NCI-H345 treated with DMSO at 0.1 percent for 48 hours (cell line): Measurements from ENCODE around the gene TKTL1.
"Not testable (repeated sequence)": the region's sequence is repeated elsewhere in the genome, so short reads cannot be mapped to it uniquely, and the experiment has no call there.

ENCODE experiments used
- DNase-seq: peaks from one replicate; lab custom pipeline; 2025; ENCODE audit not compliant: unreplicated experiment; lab: John Stamatoyannopoulos, UW

Gene TKTL1

GRCh38 chrX:154341399-154342298 is 46.1 kb downstream of the TKTL1 start:
- not testable (repeated sequence) for DNase-seq

GRCh38 chrX:154343063-154343462 is 47.5 kb downstream of the TKTL1 start:
- not testable (repeated sequence) for DNase-seq

- DNase-seq, result not testable (repeated sequence)
These were observed 48.0 kb downstream of the TKTL1 start for GRCh38 chrX:154343620-154344019.

- DNase-seq, result no peak
These were observed 52.5 kb downstream of the TKTL1 start for GRCh38 chrX:154348114-154348531.

DNA sequence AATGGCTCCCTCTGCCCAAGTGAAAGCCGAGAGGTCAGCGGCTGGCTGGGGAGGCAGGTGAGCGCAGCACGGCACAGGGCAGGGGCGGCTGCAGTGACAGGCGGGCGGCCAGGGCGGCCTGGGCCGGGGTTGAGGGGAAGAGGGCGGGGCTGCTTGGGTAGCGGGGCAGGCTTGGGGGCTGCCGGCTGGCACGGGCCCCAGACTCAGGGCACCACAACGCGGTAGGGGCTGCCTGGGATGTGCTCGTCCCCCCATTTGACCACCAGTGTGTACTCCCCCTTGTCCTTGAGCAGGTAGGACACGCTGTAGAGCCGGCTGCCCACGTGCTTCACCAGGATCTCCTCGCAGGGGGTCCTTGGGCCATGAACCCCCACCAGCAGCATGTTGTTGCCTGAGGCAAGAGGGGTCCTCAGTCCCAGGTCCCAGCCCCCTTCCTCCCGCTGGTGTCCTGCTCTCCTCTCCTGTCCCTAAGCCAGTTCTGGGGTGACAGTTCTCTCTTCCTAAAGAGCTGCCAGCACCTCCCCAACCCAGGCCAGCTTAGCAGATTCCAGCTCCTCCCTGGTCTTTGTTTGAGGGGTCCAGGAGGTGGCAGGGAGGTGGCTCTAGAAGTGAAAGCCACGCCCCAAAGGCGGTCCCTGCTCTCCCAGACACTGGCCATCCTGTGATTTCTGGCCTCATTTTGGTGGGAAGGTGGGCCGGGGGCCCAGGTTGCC is 53.2 kb downstream of the TKTL1 start:
- DNase-seq, result no peak

GRCh38 chrX:154349359-154349935 is 53.9 kb downstream of the TKTL1 start:
- DNase-seq, result no peak

DNA sequence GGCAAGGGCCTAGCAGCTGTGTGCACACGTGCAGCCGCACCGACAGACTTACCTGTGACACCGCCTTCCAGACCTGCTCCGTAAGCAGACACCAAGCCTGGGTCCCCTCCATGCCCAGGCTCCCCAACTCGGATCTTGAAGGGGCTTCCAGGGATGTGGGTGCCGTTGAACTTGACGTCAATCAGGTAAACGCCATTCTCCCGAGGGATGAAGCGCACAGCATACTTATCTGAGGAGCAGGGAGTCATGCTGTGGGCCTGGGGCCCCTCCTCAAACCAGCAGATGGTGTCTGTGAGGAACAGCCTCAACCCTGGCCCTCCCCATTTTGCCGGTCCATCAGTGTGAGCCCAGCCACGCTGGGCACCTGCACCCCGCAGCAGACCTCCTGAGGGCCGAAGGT is 54.4 kb downstream of the TKTL1 start:
- no peak for DNase-seq

GRCh38 chrX:154350429-154351182 is 55.0 kb downstream of the TKTL1 start:
- no peak for DNase-seq

GRCh38 chrX:154351183-154352011 is 55.8 kb downstream of the TKTL1 start:
- DNase-seq, result no peak

GRCh38 chrX:154352012-154352401 is 56.4 kb downstream of the TKTL1 start:
- no peak for DNase-seq

DNA sequence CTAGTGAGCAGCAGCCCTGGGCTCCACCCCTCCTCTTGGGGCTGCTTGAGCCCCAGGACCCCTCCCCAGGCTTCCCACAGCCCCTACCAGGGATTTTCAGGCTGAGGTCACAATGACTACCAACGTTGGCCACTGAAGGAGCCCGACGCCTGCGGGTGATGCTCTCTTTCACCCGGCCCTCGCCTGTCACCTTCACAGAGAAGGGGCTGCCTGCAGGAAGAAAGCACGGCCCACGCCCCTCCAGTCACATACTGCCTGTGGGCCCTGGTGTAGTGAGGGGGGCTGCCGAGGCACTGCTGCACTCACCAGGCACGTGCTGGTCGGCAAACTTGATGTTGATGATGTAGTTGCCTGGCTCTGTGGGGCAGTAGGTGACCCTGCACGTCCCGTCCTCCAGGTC is 56.9 kb downstream of the TKTL1 start:
- no peak for DNase-seq

DNA sequence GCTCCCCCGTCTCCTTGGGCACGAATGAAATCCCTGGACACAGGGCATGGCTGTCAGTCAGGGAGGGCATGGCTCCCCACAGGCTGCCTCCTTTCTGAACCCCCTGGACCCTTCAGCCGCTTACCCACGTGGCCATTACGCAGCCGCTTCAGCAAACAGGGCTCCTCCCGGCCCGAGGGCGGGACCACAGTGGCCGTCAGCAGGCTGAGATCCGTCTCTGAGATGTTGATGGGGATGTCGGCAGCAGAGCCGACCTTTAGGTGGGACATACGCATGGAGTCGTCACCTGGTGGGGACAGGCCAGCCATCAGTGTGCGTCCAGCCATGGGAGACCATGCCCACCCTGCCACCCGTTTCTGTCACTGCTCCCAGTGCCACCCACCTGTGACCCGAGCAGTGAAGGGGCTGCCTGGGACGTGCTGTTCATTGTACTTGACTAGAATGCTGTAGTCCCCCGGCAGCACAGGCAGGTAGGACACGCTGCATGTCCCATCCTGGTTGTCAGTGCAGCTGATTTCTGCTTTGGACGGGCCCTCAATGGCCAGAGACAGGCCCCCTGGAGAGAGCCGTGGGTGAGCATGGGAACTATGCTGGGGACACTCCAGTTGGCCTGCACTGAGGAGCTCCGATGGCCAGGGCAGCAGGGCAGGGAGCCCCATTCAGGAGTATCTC is 57.7 kb downstream of the TKTL1 start:
- DNase-seq, result no peak

GRCh38 chrX:154354013-154354412 is 58.4 kb downstream of the TKTL1 start:
- DNase-seq, result no peak

GRCh38 chrX:154354516-154354915 is 58.9 kb downstream of the TKTL1 start:
- no peak for DNase-seq

DNA sequence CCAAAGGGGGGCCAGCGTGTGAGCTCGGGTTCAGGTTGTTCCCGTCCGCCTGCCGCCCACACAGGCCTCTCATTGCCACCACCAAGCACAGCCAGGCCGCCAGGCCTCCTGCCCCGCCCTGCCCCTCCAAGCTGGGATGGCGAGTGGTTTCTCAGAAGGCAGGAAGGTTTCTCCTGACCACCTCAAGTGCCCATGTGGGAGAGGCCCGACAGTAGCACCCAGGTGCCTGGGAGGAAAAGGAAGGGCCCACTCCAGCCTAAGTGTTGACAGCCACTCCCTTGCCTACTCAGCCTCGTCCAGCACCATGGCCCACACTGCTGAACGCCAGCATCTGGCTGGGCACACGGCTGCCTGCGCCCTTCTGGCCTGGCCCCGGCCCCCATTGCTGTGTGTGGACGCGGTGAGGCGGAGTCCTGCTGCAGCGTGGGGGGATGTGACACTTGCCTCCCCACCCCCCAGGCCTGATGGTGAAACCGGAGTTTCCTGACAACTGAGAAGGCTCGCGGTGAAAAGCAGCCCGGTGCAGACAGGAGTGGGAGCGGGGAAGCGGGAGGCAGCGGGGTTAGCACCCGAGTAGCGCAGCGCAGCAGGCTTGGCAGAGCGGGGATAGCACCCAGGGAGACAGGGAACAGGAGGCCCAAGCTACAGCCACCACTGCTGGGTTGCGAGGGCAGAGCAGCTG is 59.6 kb downstream of the TKTL1 start:
- DNase-seq, result no peak

DNA sequence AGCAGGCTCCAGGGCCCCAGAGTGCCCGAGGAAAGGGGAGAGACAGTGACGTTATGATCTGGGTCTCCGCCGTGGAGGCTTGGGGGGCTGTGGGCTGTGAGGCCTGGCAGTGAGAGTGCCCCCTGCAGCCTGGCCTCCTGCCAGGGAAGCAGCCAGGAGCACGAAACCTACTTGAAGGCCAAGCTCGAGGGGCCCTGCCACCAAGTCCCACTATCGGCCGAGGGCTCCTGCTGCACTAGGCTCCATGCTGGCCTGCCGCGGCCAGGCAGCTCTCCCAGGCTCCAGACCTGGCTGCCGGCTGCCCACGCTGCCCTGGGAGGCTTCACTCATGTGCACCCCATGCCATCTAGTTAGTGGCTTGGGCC is 60.2 kb downstream of the TKTL1 start:
- DNase-seq, result no peak

- no peak for DNase-seq
These were observed 61.0 kb downstream of the TKTL1 start for GRCh38 chrX:154356596-154356995.

DNA sequence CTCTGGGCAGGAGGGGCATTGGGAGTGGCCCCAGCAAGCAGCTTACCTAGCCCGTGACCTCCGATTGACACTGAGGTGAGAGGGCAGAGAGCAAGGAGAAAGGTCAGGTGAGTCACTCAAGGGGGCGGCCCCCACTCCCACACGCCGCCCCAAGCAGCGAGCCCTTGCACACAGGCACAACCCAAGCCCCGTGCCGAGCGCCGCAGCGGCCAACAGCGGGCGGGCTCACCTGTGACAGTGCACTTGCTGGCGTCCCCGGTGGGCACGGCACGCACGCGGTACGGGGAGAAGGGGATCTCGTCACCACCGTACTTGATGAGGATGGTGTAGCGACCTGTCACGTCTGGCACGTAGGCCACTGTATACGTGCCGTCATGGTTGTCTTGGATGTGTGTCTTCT is 61.6 kb downstream of the TKTL1 start:
- DNase-seq, result no peak

- no peak for DNase-seq
These were observed 62.4 kb downstream of the TKTL1 start for GRCh38 chrX:154358011-154358410.
